ENCODE results near the gene THAP7.

GRCh38 chr22:20957102-20957682 is 44.7 kb downstream of the THAP7 start:
- TF ChIP-seq POLR2A (IDR thresholded peaks at IDR 0.05) (no peak), CTCF (IDR thresholded peaks at IDR 0.05) (no peak), POLR2AphosphoS5 (IDR thresholded peaks at IDR 0.05) (no peak)
